ENCODE data around the gene RTTN. TPM values are rescaled to one million over a fixed set of nuclear protein-coding genes. Genes with fewer than 3 reads are reported as not detected.

RTTN gene
- total and polyA plus RNA-seq, 9 of the 15 experiments (the other 6 are each of a cell fraction or from before 2014, with no cell fraction given): 3.1 to 18.3 (median 10.6) TPM

DNA sequence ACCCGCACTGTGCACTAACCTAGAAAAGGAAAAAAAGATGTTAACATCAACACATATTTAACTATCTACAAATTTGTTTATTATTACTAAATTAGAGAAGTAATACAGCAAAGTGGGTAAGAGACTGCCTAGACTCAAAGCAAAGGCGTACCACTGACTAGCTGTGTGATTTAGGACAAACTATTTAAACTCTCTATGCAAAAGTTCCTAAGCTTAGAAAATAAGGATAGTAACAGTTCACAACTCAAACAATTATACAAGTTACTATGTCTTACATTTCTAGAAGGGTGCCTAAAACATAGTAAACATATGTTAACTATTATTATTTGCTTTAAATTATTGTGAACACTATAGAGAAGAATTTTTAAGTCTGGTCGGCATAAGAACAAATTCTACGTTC is 119.4 kb downstream of the RTTN start (continued):
- TF ChIP-seq, protein P1, sequence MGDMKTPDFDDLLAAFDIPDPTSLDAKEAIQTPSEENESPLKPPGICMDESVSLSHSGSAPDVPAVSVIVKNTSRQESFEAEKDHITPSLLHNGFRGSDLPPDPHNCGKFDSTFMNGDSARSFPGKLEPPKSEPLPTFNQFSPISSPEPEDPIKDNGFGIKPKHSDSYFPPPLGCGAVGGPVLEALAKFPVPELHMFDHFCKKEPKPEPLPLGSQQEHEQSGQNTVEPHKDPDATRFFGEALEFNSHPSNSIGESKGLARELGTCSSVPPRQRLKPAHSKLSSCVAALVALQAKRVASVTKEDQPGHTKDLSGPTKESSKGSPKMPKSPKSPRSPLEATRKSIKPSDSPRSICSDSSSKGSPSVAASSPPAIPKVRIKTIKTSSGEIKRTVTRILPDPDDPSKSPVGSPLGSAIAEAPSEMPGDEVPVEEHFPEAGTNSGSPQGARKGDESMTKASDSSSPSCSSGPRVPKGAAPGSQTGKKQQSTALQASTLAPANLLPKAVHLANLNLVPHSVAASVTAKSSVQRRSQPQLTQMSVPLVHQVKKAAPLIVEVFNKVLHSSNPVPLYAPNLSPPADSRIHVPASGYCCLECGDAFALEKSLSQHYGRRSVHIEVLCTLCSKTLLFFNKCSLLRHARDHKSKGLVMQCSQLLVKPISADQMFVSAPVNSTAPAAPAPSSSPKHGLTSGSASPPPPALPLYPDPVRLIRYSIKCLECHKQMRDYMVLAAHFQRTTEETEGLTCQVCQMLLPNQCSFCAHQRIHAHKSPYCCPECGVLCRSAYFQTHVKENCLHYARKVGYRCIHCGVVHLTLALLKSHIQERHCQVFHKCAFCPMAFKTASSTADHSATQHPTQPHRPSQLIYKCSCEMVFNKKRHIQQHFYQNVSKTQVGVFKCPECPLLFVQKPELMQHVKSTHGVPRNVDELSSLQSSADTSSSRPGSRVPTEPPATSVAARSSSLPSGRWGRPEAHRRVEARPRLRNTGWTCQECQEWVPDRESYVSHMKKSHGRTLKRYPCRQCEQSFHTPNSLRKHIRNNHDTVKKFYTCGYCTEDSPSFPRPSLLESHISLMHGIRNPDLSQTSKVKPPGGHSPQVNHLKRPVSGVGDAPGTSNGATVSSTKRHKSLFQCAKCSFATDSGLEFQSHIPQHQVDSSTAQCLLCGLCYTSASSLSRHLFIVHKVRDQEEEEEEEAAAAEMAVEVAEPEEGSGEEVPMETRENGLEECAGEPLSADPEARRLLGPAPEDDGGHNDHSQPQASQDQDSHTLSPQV (IDR thresholded peaks at IDR 0.05): no peak

DNA sequence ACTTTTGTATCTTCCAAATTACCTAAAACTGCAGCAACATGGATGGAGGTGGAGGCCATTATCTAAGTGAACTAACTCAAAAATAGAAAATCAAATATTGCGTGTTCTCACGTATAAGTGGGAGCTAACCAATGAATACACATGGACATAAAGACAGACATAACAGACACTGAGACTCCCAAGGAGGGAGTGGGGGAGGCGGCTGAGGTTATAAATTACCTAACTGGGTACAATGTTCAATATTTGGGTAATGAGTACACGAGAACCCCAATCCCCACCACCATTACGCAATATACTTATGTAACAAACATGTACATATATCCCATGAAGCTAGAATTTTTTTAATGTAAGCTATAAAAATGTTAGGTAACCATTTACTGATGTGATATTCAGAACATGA is 119.8 kb downstream of the RTTN start:
- no peaks in the 10 kb centered on the region for H3K4me1 ChIP-seq (replicated peaks in 1 of 2; ENCODE audit: control insufficient read depth in 2 of 2, insufficient read depth in 2 of 2, low read length in 2 of 2)
- H3K79me2 ChIP-seq (ENCODE audit: control insufficient read depth, insufficient read depth, low read length): no peaks in the 10 kb centered on the region
- H3K9me3 ChIP-seq (replicated peaks; ENCODE audit: control insufficient read depth, insufficient read depth, low read depth, low read length): no peaks in the 10 kb centered on the region
- ATAC-seq (no peak), DNase-seq (ENCODE audit: extremely low read depth in 1 of 4, low spot score in 3 of 4) (no peak), FAIRE-seq (no peak)
- H3K36me3 ChIP-seq (ENCODE audit: control insufficient read depth, insufficient read depth, low read length): peaks cover 6% of the 10 kb centered on the region; the same call in 1 of the 3 replicates
- no peaks in the 10 kb centered on the region for H4K20me1 ChIP-seq (replicated peaks; ENCODE audit: control insufficient read depth, insufficient read depth, low read length)
- no peaks in the 10 kb centered on the region for H3K9me1 ChIP-seq (ENCODE audit: control insufficient read depth, insufficient read depth, low read length)
- no peak overlapping the region for H3K27ac ChIP-seq (ENCODE audit: extremely low read depth, low read depth, low read length)
- BruUV-seq (replicated peaks): no TSS peak
- in situ Hi-C loops (cut with MboI) (no loop called here), intact Hi-C loops (cut with micrococcal nuclease) (loop anchor here (2.0 to 10.0 kb wide), 2 partner anchors 365 to 451 kb away; no protein-coding TSS in a partner anchor)
- no peak overlapping the region for H2AFZ ChIP-seq (ENCODE audit: low read depth, low read length)
- no peak overlapping the region for H3K4me3 ChIP-seq
- WGBS (ENCODE audit: insufficient coverage, low coverage, missing lambda C conversion rate): 69% methylated on average over 5 of the region's 5 CpGs
- POLR2A ChIA-PET: interaction anchor here (0.6 kb wide), 2 partner anchors 219 to 1371 kb away, joined by 3 read pairs; no protein-coding TSS in a partner anchor
- no peak overlapping the region for H3K9ac ChIP-seq (ENCODE audit: insufficient read depth in 1 of 2, low read depth in 2 of 2, low read length in 2 of 2)
- H3K4me2 ChIP-seq (ENCODE audit: insufficient read depth, low read length): no peak overlapping the region
- no peaks in the 10 kb centered on the region for H3K27me3 ChIP-seq (ENCODE audit: control insufficient read depth in 2 of 2, insufficient read depth in 2 of 2, low read length in 2 of 2)
- TF ChIP-seq RBM15 (IDR thresholded peaks at IDR 0.05; ENCODE audit: insufficient read depth, low read length): no peak
- TF ChIP-seq, protein P2, sequence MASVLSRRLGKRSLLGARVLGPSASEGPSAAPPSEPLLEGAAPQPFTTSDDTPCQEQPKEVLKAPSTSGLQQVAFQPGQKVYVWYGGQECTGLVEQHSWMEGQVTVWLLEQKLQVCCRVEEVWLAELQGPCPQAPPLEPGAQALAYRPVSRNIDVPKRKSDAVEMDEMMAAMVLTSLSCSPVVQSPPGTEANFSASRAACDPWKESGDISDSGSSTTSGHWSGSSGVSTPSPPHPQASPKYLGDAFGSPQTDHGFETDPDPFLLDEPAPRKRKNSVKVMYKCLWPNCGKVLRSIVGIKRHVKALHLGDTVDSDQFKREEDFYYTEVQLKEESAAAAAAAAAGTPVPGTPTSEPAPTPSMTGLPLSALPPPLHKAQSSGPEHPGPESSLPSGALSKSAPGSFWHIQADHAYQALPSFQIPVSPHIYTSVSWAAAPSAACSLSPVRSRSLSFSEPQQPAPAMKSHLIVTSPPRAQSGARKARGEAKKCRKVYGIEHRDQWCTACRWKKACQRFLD (CRISPR knock-in tag; IDR thresholded peaks at IDR 0.05): no peak
- TF ChIP-seq CEBPB (tag; IDR thresholded peaks at IDR 0.05): peak; percentile 79
- TF ChIP-seq TCF3 (CRISPR knock-in tag; IDR thresholded peaks at IDR 0.05): no peak
- no peak for TF ChIP-seq MCM5 (IDR thresholded peaks at IDR 0.05; ENCODE audit: low read depth)
- TF ChIP-seq POLR2AphosphoS5 (IDR thresholded peaks at IDR 0.05; ENCODE audit: control insufficient read depth, insufficient read depth, low read depth, low read length): no peak
- no peak for TF ChIP-seq CEBPG (CRISPR knock-in tag; IDR thresholded peaks at IDR 0.05)
- peak; percentile 22 to 83; a peak in 2 of 4 replicates for TF ChIP-seq CEBPG (tag; conservative IDR thresholded peaks at IDR 0.05 in 1 of 2, IDR thresholded peaks at IDR 0.05 in 1 of 2)
- no peak for TF ChIP-seq XRCC5 (IDR thresholded peaks at IDR 0.05; ENCODE audit: low read depth, low read length)
- no peak for TF ChIP-seq POLR2H (tag; IDR thresholded peaks at IDR 0.05; ENCODE audit: low read depth)
- CTCF ChIA-PET (ENCODE audit: low intra/inter-chr PET ratio): no interaction called here
